ENCODE results near the gene ZNF317. TPM values are rescaled to one million over a fixed set of nuclear protein-coding genes. Genes with fewer than 3 reads are reported as not detected.
A peak's percentile ranks its signal among the peaks of the same experiment; 100 is the strongest.

ZNF317 gene
- 10.5 and 11.6 TPM in 2 replicates for total RNA-seq (2014; rRNA removed; shearing (Covaris generic))
- polyA plus RNA-seq (2016; fragmentation: Nextera tagmentation; extraction: Ambion mirVana) = 16.0 and 19.5 TPM in 2 replicates

- Histone ChIP-seq H3K4me1 (ENCODE audit: insufficient read depth) (peaks cover 8% of the 10 kb centered on the region), H3K9ac (peak within 1 kb of the TSS; percentile 98), H3K27me3 (replicated peaks; ENCODE audit: insufficient read depth) (no peaks in the 10 kb centered on the region), H3F3A (ENCODE audit: insufficient read depth) (peaks cover 6% of the 10 kb centered on the region; the same call in 1 of the 2 replicates), H3K27ac (peak within 1 kb of the TSS; percentile 73), H2AFZ (peak within 1 kb of the TSS; percentile 100), H3K9me2 (ENCODE audit: insufficient read depth) (no peaks in the 10 kb centered on the region), H3K4me2 (ENCODE audit: unreplicated experiment) (peak within 1 kb of the TSS; percentile 98), H3K36me3 (ENCODE audit: low read depth) (peaks cover 14% of the 10 kb centered on the region; the same call in 1 of the 2 replicates), H3K9me3 (ENCODE audit: low read depth) (no peaks in the 10 kb centered on the region), H3K79me2 (ENCODE audit: insufficient read depth) (peaks cover 51% of the 10 kb centered on the region), H3K4me3 (peak within 1 kb of the TSS; percentile 100), H4K20me1 (ENCODE audit: insufficient read depth) (peaks cover 5% of the 10 kb centered on the region; the same call in 1 of the 2 replicates)
- peak; percentile 97 for DNase-seq
- TF ChIP-seq EZH2phosphoT487 (IDR thresholded peaks at IDR 0.05; ENCODE audit: insufficient read depth, low read depth) (no peak), EZH2 (IDR thresholded peaks at IDR 0.05; ENCODE audit: insufficient read depth, poor library complexity, severe bottlenecking) (no peak)
- in situ Hi-C loops (cut with MboI) = no loop called here
- 0 to 1% methylated on average over 43 of the region's 43 CpGs for WGBS, 2 experiments (ENCODE audit: low coverage in 1 of 2, low lambda C conversion rate in 2 of 2, missing lambda C conversion rate in 2 of 2)
Measured at GRCh38 chr19:9140159-9140874, at the start of gene ZNF317. Gene ZNF317 (plus strand): TSS chr19:9140397. CDS start chr19:9156017, 15,620 bp downstream.

DNA sequence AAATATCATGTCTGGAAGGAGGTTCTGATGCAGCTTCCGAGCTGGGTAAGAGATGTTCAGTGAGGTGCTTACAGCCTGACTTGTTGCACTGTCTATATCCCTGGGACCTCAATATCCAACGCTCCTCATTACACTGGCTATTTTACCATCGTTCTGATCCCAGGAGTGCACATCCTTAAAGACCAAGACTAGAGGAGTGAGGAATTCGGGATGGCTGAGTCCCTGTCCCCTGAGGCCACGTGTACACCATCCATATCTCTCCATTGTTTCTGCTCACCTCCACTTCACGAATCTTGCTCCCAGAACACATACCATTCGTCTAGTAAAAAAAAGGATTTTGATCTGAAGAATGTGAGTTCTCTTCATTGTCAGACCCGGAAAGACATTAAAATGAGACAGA lies 32.8 kb upstream of the ZNF317 start, which contains the start of gene OR7G2:
OR7G2 (minus strand) TSS at position 101 of the 400 bp plus-strand sequence. CDS start 4,232 bp downstream, outside the sequence.
- no peak for DNase-seq
- Histone ChIP-seq H3K27me3 (replicated peaks; ENCODE audit: insufficient read depth) (no peaks in the 10 kb centered on the region), H3F3A (ENCODE audit: insufficient read depth) (no peaks in the 10 kb centered on the region), H3K79me2 (ENCODE audit: insufficient read depth) (no peaks in the 10 kb centered on the region), H3K9ac (no peak within 1 kb of the TSS), H3K4me3 (no peak within 1 kb of the TSS), H3K36me3 (ENCODE audit: low read depth) (no peaks in the 10 kb centered on the region), H4K20me1 (ENCODE audit: insufficient read depth) (no peaks in the 10 kb centered on the region), H3K4me2 (ENCODE audit: unreplicated experiment) (no peak within 1 kb of the TSS), H3K9me2 (ENCODE audit: insufficient read depth) (no peaks in the 10 kb centered on the region), H2AFZ (no peak within 1 kb of the TSS), H3K9me3 (ENCODE audit: low read depth) (no peaks in the 10 kb centered on the region), H3K4me1 (ENCODE audit: insufficient read depth) (no peaks in the 10 kb centered on the region), H3K27ac (no peak within 1 kb of the TSS)
- WGBS, 2 experiments (ENCODE audit: low coverage in 1 of 2, low lambda C conversion rate in 2 of 2, missing lambda C conversion rate in 2 of 2) = 11 to 15% methylated on average over 8 of the region's 8 CpGs
- in situ Hi-C loops (cut with MboI) = no loop called here
- TF ChIP-seq EZH2phosphoT487 (IDR thresholded peaks at IDR 0.05; ENCODE audit: insufficient read depth, low read depth) (no peak), EZH2 (IDR thresholded peaks at IDR 0.05; ENCODE audit: insufficient read depth, poor library complexity, severe bottlenecking) (no peak)

DNA sequence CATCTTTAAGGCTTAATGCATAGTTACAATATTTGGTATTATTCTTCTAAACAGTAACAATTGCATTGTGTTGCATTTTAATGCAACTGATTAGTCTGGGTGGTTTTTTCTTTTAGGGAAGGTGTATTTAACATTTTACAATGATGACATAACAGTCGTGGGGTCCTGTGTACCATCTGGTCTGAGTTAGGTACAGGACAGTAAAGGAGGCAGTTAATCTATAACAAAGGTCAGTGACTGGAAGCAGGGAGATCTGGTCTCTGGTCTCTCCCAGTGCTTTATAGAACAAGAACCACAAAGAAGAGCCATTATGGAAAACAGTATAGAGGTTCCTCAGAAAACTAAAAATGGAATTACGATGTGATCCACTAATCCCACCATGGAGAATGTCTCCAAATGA lies 30.2 kb upstream of the ZNF317 start:
- TF ChIP-seq EZH2phosphoT487 (IDR thresholded peaks at IDR 0.05; ENCODE audit: insufficient read depth, low read depth) (no peak), EZH2 (IDR thresholded peaks at IDR 0.05; ENCODE audit: insufficient read depth, poor library complexity, severe bottlenecking) (no peak)
- Histone ChIP-seq H3K36me3 (ENCODE audit: low read depth) (no peaks in the 10 kb centered on the region), H3K4me2 (ENCODE audit: unreplicated experiment) (no peak overlapping the region), H3K9me3 (ENCODE audit: low read depth) (no peaks in the 10 kb centered on the region), H3K79me2 (ENCODE audit: insufficient read depth) (no peaks in the 10 kb centered on the region), H2AFZ (no peak overlapping the region), H3K9ac (no peak overlapping the region), H3K4me1 (ENCODE audit: insufficient read depth) (no peaks in the 10 kb centered on the region), H3K27me3 (replicated peaks; ENCODE audit: insufficient read depth) (no peaks in the 10 kb centered on the region), H3K9me2 (ENCODE audit: insufficient read depth) (no peaks in the 10 kb centered on the region), H3F3A (ENCODE audit: insufficient read depth) (no peaks in the 10 kb centered on the region), H3K4me3 (no peak overlapping the region), H3K27ac (no peak overlapping the region), H4K20me1 (ENCODE audit: insufficient read depth) (no peaks in the 10 kb centered on the region)
- DNase-seq = no peak
- in situ Hi-C loops (cut with MboI) = no loop called here
- WGBS, 2 experiments (ENCODE audit: low coverage in 1 of 2, low lambda C conversion rate in 2 of 2, missing lambda C conversion rate in 2 of 2) = 0 to 5% methylated on average over 2 of the region's 2 CpGs

GRCh38 chr19:9115307-9115813 lies 24.8 kb upstream of the ZNF317 start, which contains the start of gene OR7G1:
Gene OR7G1 (minus strand): TSS chr19:9115763. CDS start chr19:9115763, 0 bp downstream.
- no peak for TF ChIP-seq EZH2 (IDR thresholded peaks at IDR 0.05; ENCODE audit: insufficient read depth, poor library complexity, severe bottlenecking)
- no peak for TF ChIP-seq EZH2phosphoT487 (IDR thresholded peaks at IDR 0.05; ENCODE audit: insufficient read depth, low read depth)
- no peak for DNase-seq
- no peaks in the 10 kb centered on the region for H3K36me3 ChIP-seq (ENCODE audit: low read depth)
- H3K4me2 ChIP-seq (ENCODE audit: unreplicated experiment) = no peak within 1 kb of the TSS
- H3K79me2 ChIP-seq (ENCODE audit: insufficient read depth) = no peaks in the 10 kb centered on the region
- no peak within 1 kb of the TSS for H2AFZ ChIP-seq
- no peaks in the 10 kb centered on the region for H3K9me3 ChIP-seq (ENCODE audit: low read depth)
- no peaks in the 10 kb centered on the region for H3K4me1 ChIP-seq (ENCODE audit: insufficient read depth)
- in situ Hi-C loops (cut with MboI) = no loop called here
- no peaks in the 10 kb centered on the region for H3F3A ChIP-seq (ENCODE audit: insufficient read depth)
- 58 to 63% methylated on average over 2 of the region's 2 CpGs for WGBS, 2 experiments (ENCODE audit: low coverage in 1 of 2, low lambda C conversion rate in 2 of 2, missing lambda C conversion rate in 2 of 2)
- H3K9me2 ChIP-seq (ENCODE audit: insufficient read depth) = no peaks in the 10 kb centered on the region
- H3K27ac ChIP-seq = no peak within 1 kb of the TSS
- H3K9ac ChIP-seq = no peak within 1 kb of the TSS
- no peaks in the 10 kb centered on the region for H4K20me1 ChIP-seq (ENCODE audit: insufficient read depth)
- no peak within 1 kb of the TSS for H3K4me3 ChIP-seq
- no peaks in the 10 kb centered on the region for H3K27me3 ChIP-seq (replicated peaks; ENCODE audit: insufficient read depth)
